H1 (cell line): ENCODE data around the gene MRPS14. TPM values are rescaled to one million over a fixed set of nuclear protein-coding genes. Genes with fewer than 3 reads are reported as not detected.

Experiments
- CTCF ChIA-PET: fragments of 300-600 bp; sonication (Branson Sonifier 250); formaldehyde crosslinking; loops from one replicate; lab custom pipeline; 2021; ENCODE audit not compliant: partially characterized antibody; lab: Charles Lee
- POLR2A ChIA-PET: fragments of 300-600 bp; sonication (Branson Sonifier 250); formaldehyde crosslinking; loops from one replicate; lab custom pipeline; 2021; ENCODE audit warnings: inconsistent platforms; ENCODE audit not compliant: partially characterized antibody; lab: Charles Lee
- DNase-seq, 2 experiments: peaks; one replicate each; pipeline versions ENCODE4 v3.0.0 to v3.0.0-alpha.2; 2010 to 2022; ENCODE audit warnings: low spot score in 2 of 2, low read depth in 1 of 2, mixed read lengths in 1 of 2
- FAIRE-seq: peaks from 2 replicates; lab custom pipeline; 2011; peaks lifted over from hg19 to GRCh38; lab: Jason Lieb, UNC
- H2AFZ ChIP-seq: 2 replicates; pipeline ENCODE4 v1.8.1; 2012; ENCODE audit warnings: low read length, inconsistent platforms
- H2AK5ac ChIP-seq: 2 replicates; pipeline ENCODE4 v1.6.1; 2013; ENCODE audit warnings: low read depth, low read length
- H2BK120ac ChIP-seq: replicated peaks from 2 replicates; pipeline ENCODE3; 2013; ENCODE audit warnings: low read depth, low read length, inconsistent platforms
- H2BK12ac ChIP-seq: 2 replicates; pipeline ENCODE4 v1.6.1; 2013; ENCODE audit warnings: low read depth, low read length
- H2BK15ac ChIP-seq: 2 replicates; pipeline ENCODE4 v1.6.1; 2013; ENCODE audit warnings: low read length
- H2BK20ac ChIP-seq: 2 replicates; pipeline ENCODE4 v1.6.1; 2013; ENCODE audit warnings: low read length
- H2BK5ac ChIP-seq: 2 replicates; pipeline ENCODE4 v1.6.1; 2013; ENCODE audit warnings: low read depth, low read length
- H3K14ac ChIP-seq: 2 replicates; pipeline ENCODE4 v1.6.1; 2013; ENCODE audit warnings: inconsistent platforms; ENCODE audit not compliant: insufficient read length
- H3K18ac ChIP-seq: 2 replicates; pipeline ENCODE4 v1.6.1; 2013; ENCODE audit warnings: low read length; ENCODE audit errors: extremely low read depth
- H3K23ac ChIP-seq: 2 replicates; pipeline ENCODE4 v1.6.1; 2013; ENCODE audit warnings: inconsistent platforms; ENCODE audit not compliant: insufficient read length
- H3K23me2 ChIP-seq: 2 replicates; pipeline ENCODE4 v1.6.1; 2013; ENCODE audit warnings: low read depth, low read length
- H3K27ac ChIP-seq: 2 replicates; pipeline ENCODE4 v1.6.1; 2011; ENCODE audit warnings: low read depth, low read length, inconsistent platforms
- H3K27me3 ChIP-seq, 4 experiments: replicated peaks in 1 of 4; 1 replicate in 1 of 4; 2 replicates in 3 of 4; pipeline versions ENCODE4 v1.6.1 to v1.8.1; 2011 to 2013; ENCODE audit warnings: low read length in 3 of 4, mild to moderate bottlenecking in 3 of 4, inconsistent platforms in 2 of 4, mixed read lengths in 2 of 4, moderate library complexity in 1 of 4; ENCODE audit not compliant: control insufficient read depth in 3 of 4, insufficient read depth in 3 of 4; ENCODE audit errors: extremely low read depth in 1 of 4
- H3K36me3 ChIP-seq, 4 experiments: 2 replicates each; pipeline versions ENCODE4 v1.6.1 to v1.8.1; 2011 to 2013; ENCODE audit warnings: mild to moderate bottlenecking in 4 of 4, low read length in 3 of 4, moderate library complexity in 2 of 4, control low read depth in 1 of 4, inconsistent platforms in 1 of 4; ENCODE audit not compliant: insufficient read depth in 4 of 4, control insufficient read depth in 2 of 4
- H3K4ac ChIP-seq: replicated peaks from 2 replicates; pipeline ENCODE3; 2013; ENCODE audit warnings: low read length, low read depth, mixed read lengths, inconsistent platforms; ENCODE audit not compliant: insufficient read length
- H3K4me1 ChIP-seq, 4 experiments: replicated peaks in 1 of 4; 1 replicate in 1 of 4; 2 replicates in 3 of 4; pipeline versions ENCODE4 v1.6.1 to v1.8.1; 2011 to 2013; ENCODE audit warnings: low read length in 3 of 4, inconsistent platforms in 2 of 4, mixed read lengths in 1 of 4; ENCODE audit not compliant: insufficient read depth in 4 of 4, control insufficient read depth in 3 of 4
- H3K4me2 ChIP-seq, 2 experiments: 2 replicates each; pipeline versions ENCODE4 v1.6.1 to v1.8.1; 2011 to 2013; ENCODE audit warnings: low read depth in 2 of 2, low read length in 2 of 2, control low read depth in 1 of 2, inconsistent platforms in 1 of 2, mild to moderate bottlenecking in 1 of 2; ENCODE audit not compliant: insufficient read depth in 1 of 2
- H3K4me3 ChIP-seq, 4 experiments: fragments of 200-600, 300-600 bp in 1 of 4; sonication (generic), shearing (Covaris generic), sonication (Bioruptor Twin) in 1 of 4; 2 replicates each; pipeline versions ENCODE4 v1.5.1 to v1.8.1; 2011 to 2016; ENCODE audit warnings: low read length in 4 of 4, low read depth in 3 of 4, control low read depth in 2 of 4, inconsistent platforms in 2 of 4, mild to moderate bottlenecking in 2 of 4, mixed read lengths in 1 of 4, moderate library complexity in 1 of 4; ENCODE audit not compliant: insufficient read depth in 2 of 4; ENCODE audit errors: extremely low read depth in 1 of 4
- H3K56ac ChIP-seq: replicated peaks from 2 replicates; pipeline ENCODE3; 2013; ENCODE audit warnings: low read depth, mild to moderate bottlenecking, mixed read lengths, low read length, inconsistent platforms; ENCODE audit not compliant: insufficient read length
- H3K79me1 ChIP-seq: 2 replicates; pipeline ENCODE4 v1.6.1; 2013; ENCODE audit warnings: low read depth, low read length, control low read depth
- H3K79me2 ChIP-seq, 2 experiments: 2 replicates each; pipeline versions ENCODE4 v1.6.1 to v1.8.1; 2012 to 2013; ENCODE audit warnings: low read length in 2 of 2, mild to moderate bottlenecking in 2 of 2, inconsistent platforms in 1 of 2; ENCODE audit not compliant: insufficient read depth in 2 of 2, control insufficient read depth in 1 of 2
- H3K9ac ChIP-seq, 4 experiments: replicated peaks in 1 of 4; 1 replicate in 1 of 4; 2 replicates in 3 of 4; pipeline versions ENCODE4 v1.6.1 to v1.8.1; 2011 to 2013; ENCODE audit warnings: low read depth in 3 of 4, low read length in 3 of 4, control low read depth in 2 of 4, mild to moderate bottlenecking in 2 of 4, moderate library complexity in 2 of 4, inconsistent platforms in 1 of 4; ENCODE audit errors: extremely low read depth in 1 of 4
- H3K9me3 ChIP-seq, 2 experiments: 2 replicates each; pipeline versions ENCODE4 v1.6.1 to v1.8.1; 2012 to 2013; ENCODE audit warnings: mild to moderate bottlenecking in 2 of 2, moderate library complexity in 2 of 2, control low read depth in 1 of 2, inconsistent platforms in 1 of 2, low read depth in 1 of 2, low read length in 1 of 2, mixed read lengths in 1 of 2; ENCODE audit not compliant: insufficient read depth in 2 of 2
- H4K20me1 ChIP-seq, 2 experiments: replicated peaks in 1 of 2; 2 replicates each; pipeline versions ENCODE3 to v1.8.1; 2011 to 2013; ENCODE audit warnings: inconsistent platforms in 2 of 2, low read length in 2 of 2, mild to moderate bottlenecking in 1 of 2; ENCODE audit not compliant: insufficient read depth in 2 of 2, control insufficient read depth in 1 of 2
- H4K5ac ChIP-seq: 2 replicates; pipeline ENCODE4 v1.6.1; 2013; ENCODE audit warnings: low read length, low read depth, mixed read lengths, inconsistent platforms; ENCODE audit not compliant: insufficient read length
- H4K8ac ChIP-seq: 2 replicates; pipeline ENCODE4 v1.8.0; 2013; ENCODE audit warnings: mild to moderate bottlenecking, moderate library complexity, low read length, inconsistent platforms; ENCODE audit not compliant: insufficient read depth; ENCODE audit errors: extremely low read depth
- H4K91ac ChIP-seq: replicated peaks from 2 replicates; pipeline ENCODE3; 2013; ENCODE audit warnings: low read length, mixed read lengths, inconsistent platforms; ENCODE audit not compliant: insufficient read length
- CTBP2 ChIP-seq: IDR thresholded peaks from 2 replicates; pipeline ENCODE4 v1.7.0; 2011; ENCODE audit warnings: borderline replicate concordance, mild to moderate bottlenecking, moderate library complexity, mixed read lengths, low read length; ENCODE audit not compliant: insufficient read depth, insufficient read length
- GTF2F1 ChIP-seq: IDR thresholded peaks from 2 replicates; pipeline ENCODE4 v1.6.1; 2012; ENCODE audit warnings: low read depth, low read length, improper control_type of control experiment, borderline replicate concordance
- HDAC2 ChIP-seq, 2 experiments: fragments of 300-600 bp in 1 of 2; sonication (generic) in 1 of 2; IDR thresholded peaks; 2 replicates each; pipeline ENCODE4 v1.6.1; 2011 to 2012; ENCODE audit warnings: low read depth in 2 of 2, low read length in 2 of 2, mild to moderate bottlenecking in 2 of 2, moderate library complexity in 2 of 2, borderline replicate concordance in 1 of 2, inconsistent platforms in 1 of 2
- KDM5A ChIP-seq: fragments of 200-600 bp; IDR thresholded peaks from 2 replicates; pipeline ENCODE4 v1.7.1; 2012; ENCODE audit warnings: mild to moderate bottlenecking, low read length, inconsistent platforms, mixed read lengths
- SUZ12 ChIP-seq: fragments of 200-600 bp; sonication (generic); IDR thresholded peaks from 2 replicates; pipeline ENCODE4 v1.6.1; 2012; ENCODE audit warnings: mild to moderate bottlenecking, inconsistent platforms, low read length, moderate library complexity, mixed read lengths
- WGBS, 2 experiments: shearing (Covaris generic) in 1 of 2; methylation state at CpG; one replicate each; pipeline versions ENCODE4 v1.1.6 to v1.1.7; 2013 to 2015; ENCODE audit warnings: low lambda C conversion rate in 2 of 2, mixed read lengths in 2 of 2, inconsistent platforms in 1 of 2, low coverage in 1 of 2, missing lambda C conversion rate in 1 of 2; ENCODE audit not compliant: insufficient replicate concordance in 2 of 2, insufficient coverage in 1 of 2, insufficient read length in 1 of 2; ENCODE audit errors: extremely low coverage in 1 of 2, missing lambda C conversion rate in 1 of 2; 5-methylcytosine and 5-hydroxymethylcytosine counted together
- polyA plus RNA-seq, 7 experiments: library from polyadenylated mRNA; depleted of rRNA in 3 of 7; stranded (reverse) in 5 of 7; unstranded in 2 of 7; fragments of >200 nt in 5 of 7; fragments of 200-250 nt in 2 of 7; gene quantifications; 1 replicate in 5 of 7; 2 replicates in 1 of 7; 4 replicates in 1 of 7; pipeline versions ENCODE4 v1.2.1 to v1.2.3, GENCODE V29; 2011 to 2013; ENCODE audit warnings: missing spikeins in 2 of 7, mixed read lengths in 2 of 7
- total RNA-seq: library from RNA; stranded (reverse); fragmentation: NEBNext Ultra II Directional; extraction: Animal tissue kit (Norgen Biotek cat#: 25700); gene quantifications from 2 replicates; pipeline ENCODE4 v1.2.1, GENCODE V29; 2021

Gene MRPS14
- total and polyA plus RNA-seq, 2 of the 8 experiments (the other 6 are each of a cell fraction or from before 2014, with no cell fraction given), result 27.5 to 38.7 TPM

DNA sequence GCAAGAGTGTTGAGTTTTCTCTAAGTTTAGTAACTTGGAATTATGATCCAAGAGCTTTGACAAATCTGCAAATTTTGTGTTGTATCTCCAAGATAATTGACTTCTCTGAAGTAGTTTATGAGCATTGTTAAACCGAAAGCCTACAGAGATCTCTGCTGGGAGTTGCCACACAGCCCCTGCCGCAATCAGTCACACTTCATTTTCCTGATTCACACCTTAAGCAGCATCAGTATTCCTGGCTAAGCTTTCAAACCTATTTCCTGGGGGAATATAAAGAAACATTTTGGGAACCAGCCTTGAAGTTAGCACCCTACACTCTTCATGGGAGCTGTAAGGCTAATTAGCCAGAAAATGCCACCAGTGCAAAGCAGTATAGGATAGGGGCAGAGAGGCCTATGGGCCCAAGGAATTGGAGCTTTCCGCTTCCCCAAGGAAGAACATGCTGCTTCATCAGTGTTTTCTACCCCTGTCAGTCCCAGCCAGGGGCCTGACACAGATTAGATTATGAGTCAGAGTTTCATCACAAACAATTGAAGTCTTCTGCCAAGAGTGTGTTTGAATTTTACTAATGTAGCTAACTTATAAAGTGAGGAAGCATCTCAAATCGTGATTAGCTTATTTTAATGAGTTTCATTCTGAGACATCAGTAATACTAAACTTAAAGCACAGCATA, 46.7 kb downstream of the MRPS14 start:
- no peak overlapping the region for H3K56ac ChIP-seq
- H3K4me2 ChIP-seq, result no peak overlapping the region
- peaks cover 30 to 90% (median 75%) of the 10 kb centered on the region in 4 experiments for H3K36me3 ChIP-seq
- H4K20me1 ChIP-seq, result no peaks in the 10 kb centered on the region
- H2BK12ac ChIP-seq, result no peak overlapping the region
- H2BK120ac ChIP-seq, result no peak overlapping the region
- H2BK5ac ChIP-seq, result no peak overlapping the region
- no peak overlapping the region for H3K14ac ChIP-seq
- H4K91ac ChIP-seq, result no peak overlapping the region
- H3K27ac ChIP-seq, result no peak overlapping the region
- H2AK5ac ChIP-seq, result no peak overlapping the region
- no peak overlapping the region for H2BK20ac ChIP-seq
- H4K8ac ChIP-seq, result no peak overlapping the region
- FAIRE-seq, result no peak
- WGBS, 2 experiments, result 90% methylated on average over 4 of the region's 4 CpGs; no CpG with 5 or more reads in 1 of the 2 experiments
- DNase-seq, result no peak
- no peak overlapping the region for H2AFZ ChIP-seq
- H3K4me3 ChIP-seq, result no peak overlapping the region
- H3K18ac ChIP-seq, result no peak overlapping the region
- ChIA-PET CTCF (interaction anchor here (1.5 to 2.0 kb wide), 3 partner anchors 10 to 207 kb away, joined by 4 to 13 read pairs (median 7); no protein-coding TSS in a partner anchor), POLR2A (interaction anchor here (0.6 to 1.6 kb wide), 4 partner anchors 10 to 22 kb away, joined by 3 to 5 read pairs (median 3); no protein-coding TSS in a partner anchor)
- no peaks in the 10 kb centered on the region for H3K4me1 ChIP-seq
- H3K4ac ChIP-seq, result no peak overlapping the region
- no peak overlapping the region for H2BK15ac ChIP-seq
- H3K9me3 ChIP-seq, result no peaks in the 10 kb centered on the region
- H3K79me2 ChIP-seq, result no peaks in the 10 kb centered on the region; a peak in 2 of 4 replicates
- TF ChIP-seq CTBP2 (no peak), SUZ12 (no peak), GTF2F1 (no peak), HDAC2 (IDR thresholded peaks at IDR 0.05; ENCODE audit: borderline replicate concordance in 1 of 2, low read depth in 2 of 2, low read length in 2 of 2) (no peak), KDM5A (no peak)
- TF ChIP-seq, all 59 proteins: peak for 0
- H3K79me1 ChIP-seq, result peaks cover 2% of the 10 kb centered on the region; the same call in 1 of the 2 replicates
- no peak overlapping the region for H3K9ac ChIP-seq
- H3K23me2 ChIP-seq, result no peaks in the 10 kb centered on the region
- no peak overlapping the region for H3K23ac ChIP-seq
- H4K5ac ChIP-seq, result no peak overlapping the region
- peaks cover 0 to 1% (median 0%) of the 10 kb centered on the region in 4 experiments; a peak in 1 of 7 replicates for H3K27me3 ChIP-seq
